H1 (cell line): ENCODE results near the gene CDCP1. TPM values are rescaled to one million over a fixed set of nuclear protein-coding genes. Genes with fewer than 3 reads are reported as not detected.

Experiments
- GTF2F1 ChIP-seq: IDR thresholded peaks from 2 replicates; pipeline ENCODE4 v1.6.1; 2012; ENCODE audit warnings: low read depth, low read length, improper control_type of control experiment, borderline replicate concordance
- NRF1 ChIP-seq: IDR thresholded peaks from 2 replicates; pipeline ENCODE4 v1.6.1; 2011; ENCODE audit warnings: mild to moderate bottlenecking, low read depth, low read length, improper control_type of control experiment
- POLR2AphosphoS5 ChIP-seq: IDR thresholded peaks from 2 replicates; pipeline ENCODE4 v1.6.1; 2011; ENCODE audit warnings: low read depth, low read length
- SUZ12 ChIP-seq: fragments of 200-600 bp; sonication (generic); IDR thresholded peaks from 2 replicates; pipeline ENCODE4 v1.6.1; 2012; ENCODE audit warnings: mild to moderate bottlenecking, inconsistent platforms, low read length, moderate library complexity, mixed read lengths
- USF2 ChIP-seq: IDR thresholded peaks from 2 replicates; pipeline ENCODE4 v1.6.1; 2011; ENCODE audit warnings: low read length, improper control_type of control experiment
- polyA plus RNA-seq, 7 experiments: library from polyadenylated mRNA; depleted of rRNA in 3 of 7; stranded (reverse) in 5 of 7; unstranded in 2 of 7; fragments of >200 nt in 5 of 7; fragments of 200-250 nt in 2 of 7; gene quantifications; 1 replicate in 5 of 7; 2 replicates in 1 of 7; 4 replicates in 1 of 7; pipeline versions ENCODE4 v1.2.1 to v1.2.3, GENCODE V29; 2011 to 2013; ENCODE audit warnings: missing spikeins in 2 of 7, mixed read lengths in 2 of 7
- total RNA-seq: library from RNA; stranded (reverse); fragmentation: NEBNext Ultra II Directional; extraction: Animal tissue kit (Norgen Biotek cat#: 25700); gene quantifications from 2 replicates; pipeline ENCODE4 v1.2.1, GENCODE V29; 2021

Gene CDCP1
- total and polyA plus RNA-seq, 2 of the 8 experiments (the other 6 are each of a cell fraction or from before 2014, with no cell fraction given) = 10.0 to 23.3 TPM

GRCh38 chr3:45186871-45187270 is 40.7 kb upstream of the CDCP1 start (continued):
- TF ChIP-seq SUZ12 = no peak
- no peak for TF ChIP-seq USF2
- TF ChIP-seq NRF1 = no peak
- TF ChIP-seq GTF2F1 = no peak
- TF ChIP-seq POLR2AphosphoS5 = no peak
- TF ChIP-seq, all 59 proteins: peak for 0
